IPS-18a (cell line): ENCODE results near the gene CIDEB.

Experiments
- H3K27ac ChIP-seq: one replicate; pipeline ENCODE4 v1.5.1; 2013; ENCODE audit warnings: low read length
- H3K27me3 ChIP-seq: one replicate; pipeline ENCODE4 v1.6.1; 2013; ENCODE audit warnings: mild to moderate bottlenecking, low read length; ENCODE audit not compliant: control insufficient read depth, insufficient read depth
- H3K36me3 ChIP-seq: one replicate; pipeline ENCODE4 v1.6.1; 2013; ENCODE audit warnings: low read depth, low read length; ENCODE audit not compliant: control insufficient read depth
- H3K4me1 ChIP-seq: one replicate; pipeline ENCODE4 v1.6.1; 2013; ENCODE audit warnings: low read depth, low read length; ENCODE audit not compliant: control insufficient read depth
- H3K4me3 ChIP-seq: one replicate; pipeline ENCODE4 v1.5.1; 2013; ENCODE audit warnings: low read length
- H3K9ac ChIP-seq: one replicate; pipeline ENCODE4 v1.6.1; 2013; ENCODE audit warnings: mild to moderate bottlenecking, low read length, moderate library complexity
- H3K9me3 ChIP-seq: one replicate; pipeline ENCODE4 v1.6.1; 2013; ENCODE audit warnings: low read depth, low read length; ENCODE audit not compliant: control insufficient read depth

Gene CIDEB

GRCh38 chr14:24269910-24270536 lies 37.8 kb downstream of the CIDEB start:
- no peak overlapping the region for H3K27ac ChIP-seq
- H3K4me3 ChIP-seq: no peak overlapping the region
- peaks cover 9% of the 10 kb centered on the region for H3K36me3 ChIP-seq
- H3K9ac ChIP-seq: no peak overlapping the region
- H3K9me3 ChIP-seq: no peaks in the 10 kb centered on the region
- H3K4me1 ChIP-seq: no peaks in the 10 kb centered on the region
- no peaks in the 10 kb centered on the region for H3K27me3 ChIP-seq

GRCh38 chr14:24269368-24269767 lies 38.4 kb downstream of the CIDEB start:
- no peaks in the 10 kb centered on the region for H3K27me3 ChIP-seq
- no peak overlapping the region for H3K4me3 ChIP-seq
- H3K4me1 ChIP-seq: no peaks in the 10 kb centered on the region
- H3K27ac ChIP-seq: no peak overlapping the region
- H3K9ac ChIP-seq: no peak overlapping the region
- H3K9me3 ChIP-seq: no peaks in the 10 kb centered on the region
- H3K36me3 ChIP-seq: peaks cover 9% of the 10 kb centered on the region

GRCh38 chr14:24268225-24268624 lies 39.6 kb downstream of the CIDEB start:
- Histone ChIP-seq H3K27me3 (no peaks in the 10 kb centered on the region), H3K27ac (no peak overlapping the region), H3K9ac (no peak overlapping the region), H3K9me3 (no peaks in the 10 kb centered on the region), H3K36me3 (peaks cover 9% of the 10 kb centered on the region), H3K4me3 (no peak overlapping the region), H3K4me1 (no peaks in the 10 kb centered on the region)

GRCh38 chr14:24267516-24267915 lies 40.3 kb downstream of the CIDEB start:
- no peak overlapping the region for H3K4me3 ChIP-seq

GRCh38 chr14:24266344-24267244 lies 41.2 kb downstream of the CIDEB start:
- no peaks in the 10 kb centered on the region for H3K9me3 ChIP-seq
- H3K4me1 ChIP-seq: no peaks in the 10 kb centered on the region
- H3K4me3 ChIP-seq: no peak overlapping the region
- H3K27ac ChIP-seq: no peak overlapping the region
- peaks cover 9% of the 10 kb centered on the region for H3K36me3 ChIP-seq
- H3K9ac ChIP-seq: no peak overlapping the region
- no peaks in the 10 kb centered on the region for H3K27me3 ChIP-seq

More at GRCh38 chr14:24267516-24267915, 40.3 kb downstream of the CIDEB start:
- no peaks in the 10 kb centered on the region for H3K9me3 ChIP-seq
- H3K36me3 ChIP-seq: peaks cover 9% of the 10 kb centered on the region
- no peaks in the 10 kb centered on the region for H3K4me1 ChIP-seq
- H3K27ac ChIP-seq: no peak overlapping the region
- no peaks in the 10 kb centered on the region for H3K27me3 ChIP-seq
- no peak overlapping the region for H3K9ac ChIP-seq

GRCh38 chr14:24264298-24264697 lies 43.5 kb downstream of the CIDEB start:
- Histone ChIP-seq H3K4me1 (no peaks in the 10 kb centered on the region), H3K9ac (no peak overlapping the region), H3K4me3 (no peak overlapping the region), H3K27me3 (no peaks in the 10 kb centered on the region), H3K9me3 (no peaks in the 10 kb centered on the region), H3K27ac (no peak overlapping the region), H3K36me3 (peaks cover 9% of the 10 kb centered on the region)

- H3K9me3 ChIP-seq: no peaks in the 10 kb centered on the region
- H3K27me3 ChIP-seq: no peaks in the 10 kb centered on the region
- H3K27ac ChIP-seq: no peak overlapping the region
- H3K4me1 ChIP-seq: no peaks in the 10 kb centered on the region
- peaks cover 9% of the 10 kb centered on the region for H3K36me3 ChIP-seq
- H3K9ac ChIP-seq: no peak overlapping the region
- no peak overlapping the region for H3K4me3 ChIP-seq
Observed at GRCh38 chr14:24263848-24264247, 43.9 kb downstream of the CIDEB start.

- H3K4me3 ChIP-seq: no peak within 1 kb of the TSS
- H3K4me1 ChIP-seq: no peaks in the 10 kb centered on the region
- no peak within 1 kb of the TSS for H3K27ac ChIP-seq
- H3K9ac ChIP-seq: no peak within 1 kb of the TSS
- H3K27me3 ChIP-seq: no peaks in the 10 kb centered on the region
- no peaks in the 10 kb centered on the region for H3K9me3 ChIP-seq
- H3K36me3 ChIP-seq: peaks cover 9% of the 10 kb centered on the region
Observed at GRCh38 chr14:24262821-24263733, 44.7 kb downstream of the CIDEB start, which contains the start of gene TGM1. TSS of gene TGM1 (minus strand) at chr14:24263177. CDS start at chr14:24262352, 825 bp downstream.

- Histone ChIP-seq H3K36me3 (peaks cover 6% of the 10 kb centered on the region), H3K9me3 (no peaks in the 10 kb centered on the region), H3K27me3 (no peaks in the 10 kb centered on the region), H3K9ac (no peak overlapping the region), H3K4me1 (no peaks in the 10 kb centered on the region), H3K4me3 (no peak overlapping the region), H3K27ac (no peak overlapping the region)
Observed at GRCh38 chr14:24261969-24262327, 45.8 kb downstream of the CIDEB start.

GRCh38 chr14:24261256-24261968 lies 46.4 kb downstream of the CIDEB start:
- H3K4me1 ChIP-seq: no peaks in the 10 kb centered on the region
- no peak overlapping the region for H3K9ac ChIP-seq
- no peak overlapping the region for H3K4me3 ChIP-seq
- peaks cover 2% of the 10 kb centered on the region for H3K36me3 ChIP-seq
- H3K9me3 ChIP-seq: no peaks in the 10 kb centered on the region
- H3K27me3 ChIP-seq: no peaks in the 10 kb centered on the region
- no peak overlapping the region for H3K27ac ChIP-seq

- H3K9me3 ChIP-seq: no peaks in the 10 kb centered on the region
- H3K36me3 ChIP-seq: no peaks in the 10 kb centered on the region
- no peak overlapping the region for H3K9ac ChIP-seq
- H3K4me3 ChIP-seq: no peak overlapping the region
- H3K4me1 ChIP-seq: no peaks in the 10 kb centered on the region
- H3K27ac ChIP-seq: no peak overlapping the region
- no peaks in the 10 kb centered on the region for H3K27me3 ChIP-seq
Observed at GRCh38 chr14:24260780-24261157, 47.0 kb downstream of the CIDEB start.
